Suppressor macrophage (primary cell): ENCODE measurements around the gene CNTFR.
"Not testable (repeated sequence)": the region's sequence is repeated elsewhere in the genome, so short reads cannot be mapped to it uniquely, and the experiment has no call there.

Experiments used
- DNase-seq, 4 experiments: peaks; one replicate each; pipeline ENCODE4 v3.0.0-alpha.2; 2020 to 2022
- total RNA-seq, 17 experiments: gene quantifications; one replicate each; lab custom pipeline; 2026; ENCODE audit warnings: mixed read lengths in 6 of 17, inconsistent platforms in 3 of 17; lab: John Stamatoyannopoulos, UW

CNTFR gene, protein sequence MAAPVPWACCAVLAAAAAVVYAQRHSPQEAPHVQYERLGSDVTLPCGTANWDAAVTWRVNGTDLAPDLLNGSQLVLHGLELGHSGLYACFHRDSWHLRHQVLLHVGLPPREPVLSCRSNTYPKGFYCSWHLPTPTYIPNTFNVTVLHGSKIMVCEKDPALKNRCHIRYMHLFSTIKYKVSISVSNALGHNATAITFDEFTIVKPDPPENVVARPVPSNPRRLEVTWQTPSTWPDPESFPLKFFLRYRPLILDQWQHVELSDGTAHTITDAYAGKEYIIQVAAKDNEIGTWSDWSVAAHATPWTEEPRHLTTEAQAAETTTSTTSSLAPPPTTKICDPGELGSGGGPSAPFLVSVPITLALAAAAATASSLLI
- total RNA-seq, result 0 to 1.5 (median 0) reads per million in 17 experiments

DNA sequence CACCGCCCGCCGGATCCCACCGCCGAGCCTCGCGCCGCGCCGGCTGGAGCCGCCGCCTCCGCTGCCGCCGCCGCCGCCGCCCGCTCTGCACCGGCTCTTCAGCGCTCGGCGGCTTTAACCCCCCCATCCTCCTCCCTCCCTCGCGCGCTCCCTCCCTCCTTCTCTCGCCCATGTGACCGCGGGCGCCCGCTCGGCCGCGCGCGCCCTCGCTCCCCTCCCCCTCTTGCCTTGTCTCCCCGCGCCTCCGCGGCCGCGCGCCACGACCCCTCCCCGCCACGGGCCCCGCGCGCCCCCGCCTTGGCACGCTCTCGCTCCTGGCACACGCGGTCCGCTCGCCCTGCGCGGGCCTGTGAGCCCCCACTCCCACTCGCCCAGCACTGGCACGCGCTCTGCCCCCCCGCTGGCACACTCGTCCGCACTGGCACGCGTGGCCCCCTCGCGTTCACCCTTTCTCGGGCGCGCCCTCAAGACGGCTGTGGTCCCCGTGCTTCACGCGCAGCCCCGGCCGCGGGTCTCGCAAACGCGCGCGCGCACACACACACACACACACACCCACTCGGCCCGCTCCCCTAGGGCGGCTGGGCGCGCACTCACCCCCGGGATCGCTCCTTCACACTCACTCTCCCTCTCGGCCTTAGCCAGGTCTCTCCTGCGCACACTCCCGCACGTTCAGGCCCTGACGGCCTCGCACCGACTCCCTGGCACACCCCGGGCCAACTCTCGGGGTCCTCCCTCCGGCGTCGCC lies at the start of gene CNTFR:
TSS of gene CNTFR (minus strand) at position 89 of the 745 bp plus-strand sequence. CDS start 20,743 bp downstream, outside the sequence.
- DNase-seq, result peak in 1 of 4 experiments; percentile 32

DNA sequence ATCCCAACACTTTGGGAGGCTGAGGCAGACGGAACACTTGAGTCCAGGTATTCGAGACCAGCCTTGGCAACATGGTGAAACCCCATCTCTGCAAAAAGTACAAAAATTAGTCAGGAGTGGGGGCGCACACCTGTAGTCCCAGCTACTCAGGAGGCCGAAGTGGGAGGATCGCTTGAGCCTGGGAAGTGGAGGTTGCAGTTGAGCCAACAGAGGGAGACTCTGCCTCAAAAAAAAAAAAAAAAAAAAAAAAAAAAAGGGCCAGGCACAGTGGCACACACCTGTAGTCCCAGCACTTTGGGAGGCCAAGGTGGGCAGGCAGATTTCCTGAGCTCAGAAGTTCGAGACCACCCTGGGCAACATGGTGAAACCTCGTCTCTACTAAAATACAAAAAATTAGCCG lies 49.8 kb upstream of the CNTFR start:
- DNase-seq, result not testable (repeated sequence)

DNA sequence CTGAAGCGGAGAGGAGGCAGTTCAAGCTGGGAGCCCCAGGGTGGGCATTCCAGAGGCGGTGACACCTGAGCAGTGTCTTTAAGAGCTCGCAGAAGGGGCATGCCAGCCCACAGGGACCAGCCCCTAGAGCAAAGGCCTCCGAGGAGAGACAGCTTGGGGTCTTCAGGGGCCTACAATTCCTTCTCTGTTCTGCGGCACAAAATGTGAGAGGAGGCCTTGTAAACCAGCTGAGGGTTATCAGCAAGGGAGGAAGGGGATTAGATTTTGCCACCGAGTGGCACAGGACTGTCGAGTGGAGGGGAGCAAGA lies 48.6 kb upstream of the CNTFR start:
- no peak for DNase-seq

DNA sequence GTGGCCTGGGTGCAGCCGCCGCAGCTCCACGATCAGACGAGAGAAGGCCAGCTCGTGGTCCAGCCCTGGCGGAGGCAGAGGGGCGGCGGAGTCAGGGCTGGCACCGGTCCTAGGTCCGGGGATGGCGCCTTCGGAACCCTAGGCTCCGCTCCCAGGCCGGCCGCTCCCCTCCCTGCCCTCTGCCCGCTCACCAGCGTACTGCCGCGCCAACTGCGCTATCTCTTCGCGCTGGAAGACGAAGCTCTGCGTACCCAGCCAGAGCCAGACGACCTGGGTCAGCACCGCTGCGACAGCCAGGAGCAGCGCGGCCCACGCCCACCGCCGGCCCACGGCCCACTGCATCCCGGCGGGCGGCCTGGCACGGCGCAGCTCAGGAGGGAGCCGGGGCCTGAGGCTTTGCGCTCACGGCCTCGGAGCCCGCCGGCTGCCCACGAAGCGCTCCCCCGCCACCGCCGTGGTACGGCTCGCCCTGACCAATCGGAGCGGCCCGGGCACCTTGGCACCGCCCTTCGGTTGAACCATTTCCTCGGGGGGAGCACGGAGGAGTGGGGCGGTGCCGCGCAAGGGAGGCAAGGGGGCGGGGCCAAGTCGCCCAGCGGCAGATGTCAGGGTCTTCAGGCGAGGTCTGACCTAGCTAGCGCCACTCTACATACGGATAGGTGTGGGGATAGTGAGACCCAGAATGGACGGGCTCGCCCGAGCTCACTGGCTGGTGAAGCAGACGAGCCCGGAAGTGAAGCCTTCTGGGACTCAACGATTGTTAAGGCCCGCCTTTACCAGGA lies 48.0 kb upstream of the CNTFR start, which contains the start of gene SIGMAR1:
TSS of gene SIGMAR1 (minus strand) at position 432 of the 782 bp plus-strand sequence. CDS start at position 342, 90 bp downstream.
- DNase-seq, result peak; percentile 94 to 97 (median 96)

DNA sequence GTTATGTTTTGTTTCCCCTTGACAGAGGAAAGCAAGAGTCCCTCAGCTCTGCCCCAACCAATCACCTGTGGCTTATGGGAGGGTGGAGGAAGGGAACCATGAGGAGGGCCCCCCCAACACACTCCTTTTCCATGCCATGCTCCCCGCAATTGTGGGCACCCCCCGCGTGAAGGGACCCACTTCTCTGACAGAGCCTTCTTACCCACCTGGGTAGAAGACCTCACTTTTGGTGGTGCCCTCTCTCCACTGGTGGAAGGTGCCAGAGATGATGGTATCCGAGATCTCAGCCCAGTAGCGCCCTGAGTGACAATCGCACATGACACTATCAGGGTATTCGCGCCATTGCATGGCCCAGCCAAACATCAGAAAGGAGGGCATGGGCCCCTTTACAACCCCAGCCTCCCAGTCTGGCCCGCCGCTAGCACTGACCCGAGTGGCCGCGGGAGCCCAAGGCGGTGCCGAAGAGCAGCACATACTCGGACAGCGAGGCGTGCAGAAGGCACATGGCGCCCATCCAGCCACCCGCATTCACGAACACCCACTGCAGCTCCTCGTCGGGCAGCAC lies 47.3 kb upstream of the CNTFR start:
- no peak for DNase-seq

DNA sequence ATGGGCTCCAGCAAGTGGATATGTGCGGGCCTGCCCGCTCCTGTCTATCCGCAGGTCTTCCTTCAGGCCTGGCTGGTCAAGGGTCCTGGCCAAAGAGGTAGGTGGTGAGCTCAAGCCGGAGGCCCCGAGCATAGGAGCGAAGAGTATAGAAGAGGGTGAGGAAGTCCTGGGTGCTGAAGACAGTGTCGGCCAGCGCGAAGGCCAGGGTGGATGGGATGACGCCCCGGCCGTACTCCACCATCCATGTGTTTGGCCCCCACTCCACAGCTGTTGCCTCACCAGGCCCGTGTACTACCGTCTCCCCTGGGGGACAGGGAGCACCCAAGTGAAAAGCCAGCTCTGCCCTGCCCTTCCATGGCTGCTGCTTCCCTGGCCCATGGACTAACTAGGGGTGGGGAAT lies 46.0 kb upstream of the CNTFR start:
- DNase-seq, result no peak

DNA sequence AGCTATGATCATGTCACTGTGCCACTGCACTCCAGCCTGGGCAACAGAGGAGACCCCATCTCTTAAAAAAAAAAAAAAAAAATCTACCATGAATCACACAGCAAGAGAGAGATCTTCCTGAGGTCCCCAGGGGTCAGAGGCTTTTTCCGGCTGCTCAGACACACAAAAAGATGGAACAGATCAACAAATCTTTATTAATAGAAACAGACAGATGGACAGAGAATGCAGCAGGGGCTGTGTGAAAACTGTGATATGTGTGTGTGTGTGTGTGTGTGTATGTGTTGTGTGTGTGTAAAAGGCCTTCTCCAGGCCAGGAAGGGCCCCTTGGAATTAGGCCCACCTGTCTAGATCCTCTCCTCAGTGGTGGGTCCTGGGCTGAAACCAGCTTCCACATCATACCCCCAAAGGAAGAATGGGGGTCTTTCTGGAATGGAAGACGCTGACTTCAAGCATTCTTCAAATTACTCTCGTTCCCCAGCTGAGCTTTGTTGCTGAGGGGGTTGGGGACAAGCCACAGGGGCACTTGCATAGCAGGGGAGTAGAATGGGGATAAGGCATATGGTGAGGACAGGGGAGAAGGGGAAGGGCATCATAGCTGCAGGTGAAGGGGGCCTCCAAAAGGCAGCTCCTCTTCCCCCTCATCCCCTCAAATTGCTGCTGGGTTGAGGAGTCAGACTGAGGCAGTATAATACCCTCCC lies 45.2 kb upstream of the CNTFR start:
- no peak for DNase-seq

DNA sequence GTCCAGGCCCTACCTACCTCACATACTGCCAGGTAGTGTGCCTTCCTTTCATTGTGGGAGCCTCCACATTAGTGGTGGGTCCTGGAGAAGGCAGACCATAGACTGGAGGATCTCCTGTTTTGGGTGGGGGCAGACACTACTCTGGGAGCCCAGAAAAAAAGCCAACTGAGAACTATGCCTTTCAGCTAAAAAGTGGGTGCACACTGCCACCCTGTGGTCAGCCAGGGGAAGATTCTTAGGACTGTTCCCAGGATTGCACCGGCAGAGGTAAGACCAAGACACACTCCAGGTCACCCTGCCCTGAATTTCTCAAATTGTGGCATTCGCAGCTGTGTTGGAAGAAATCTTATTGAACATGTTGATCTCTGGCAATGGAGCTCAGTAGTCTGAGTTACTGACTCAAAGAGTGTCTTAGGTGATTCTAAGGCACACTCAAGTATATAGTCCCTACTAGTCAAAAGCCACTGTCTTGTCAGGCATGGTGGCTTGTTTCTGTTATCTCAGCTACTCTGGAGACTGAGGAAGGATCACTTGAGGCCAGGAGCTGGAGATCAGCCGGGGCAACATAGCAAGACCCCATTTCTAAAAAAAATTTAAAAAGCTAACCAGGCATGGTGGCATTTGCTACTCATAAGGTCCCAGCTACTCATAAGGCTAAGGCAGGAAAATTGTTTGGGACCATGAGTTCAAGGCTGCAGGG lies 44.5 kb upstream of the CNTFR start:
- peak; percentile 71 to 78 (median 76) for DNase-seq

DNA sequence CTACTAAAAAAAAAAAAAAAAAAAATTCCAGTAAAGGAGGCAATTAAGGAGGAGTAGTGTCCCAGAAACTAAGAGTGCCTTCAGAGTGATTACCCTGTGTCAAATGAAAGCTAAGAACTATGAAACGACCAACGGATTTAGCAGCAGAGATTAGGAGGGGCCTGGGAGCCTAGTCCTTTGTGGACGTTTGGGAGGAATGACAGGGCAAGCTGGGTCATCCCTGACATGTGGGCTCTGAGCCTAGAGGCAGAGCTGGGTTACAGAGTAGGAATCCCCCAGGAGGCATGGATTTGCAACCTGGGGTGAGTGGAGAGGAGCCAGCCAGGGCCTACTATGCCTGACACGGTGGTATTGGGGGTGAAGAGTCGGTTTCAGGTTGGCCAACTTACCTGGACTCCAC lies 43.6 kb upstream of the CNTFR start:
- DNase-seq, result no peak

DNA sequence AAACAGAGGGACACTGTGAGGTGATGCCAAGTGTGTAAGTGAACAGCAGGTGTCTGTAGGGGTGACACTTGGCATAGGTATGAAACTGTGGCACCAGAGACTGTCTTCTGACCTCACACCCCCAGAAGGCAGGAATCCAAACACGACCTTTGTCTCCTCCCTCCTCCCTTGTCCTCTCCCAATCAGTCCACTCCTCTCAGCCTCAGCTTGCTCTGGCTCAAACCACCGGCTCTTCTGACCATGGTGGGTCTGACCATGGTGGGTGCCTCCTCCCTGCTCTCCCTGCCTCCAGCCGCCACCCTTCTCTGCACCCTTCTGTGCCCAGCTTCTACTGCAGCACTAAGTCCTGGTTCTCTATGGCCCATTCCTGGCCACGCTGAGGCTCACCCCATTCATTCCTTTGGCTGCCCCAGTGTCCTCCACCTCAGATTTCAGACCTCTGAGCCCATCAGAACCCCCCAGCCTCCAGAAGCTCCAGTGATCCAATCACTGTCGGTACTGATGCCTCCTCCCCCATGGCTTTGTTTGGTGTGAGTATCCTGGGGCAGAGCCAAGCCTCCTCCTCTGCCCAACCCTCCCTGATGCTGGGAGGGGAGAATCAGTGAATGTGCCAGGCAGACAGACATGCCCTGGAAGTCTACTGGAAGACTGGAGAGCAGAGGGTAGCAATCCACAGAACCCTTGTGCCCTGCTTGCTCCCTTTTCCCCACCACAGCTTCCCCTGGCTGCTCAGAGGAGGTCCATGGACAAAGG lies 41.1 kb upstream of the CNTFR start:
- no peak for DNase-seq

DNA sequence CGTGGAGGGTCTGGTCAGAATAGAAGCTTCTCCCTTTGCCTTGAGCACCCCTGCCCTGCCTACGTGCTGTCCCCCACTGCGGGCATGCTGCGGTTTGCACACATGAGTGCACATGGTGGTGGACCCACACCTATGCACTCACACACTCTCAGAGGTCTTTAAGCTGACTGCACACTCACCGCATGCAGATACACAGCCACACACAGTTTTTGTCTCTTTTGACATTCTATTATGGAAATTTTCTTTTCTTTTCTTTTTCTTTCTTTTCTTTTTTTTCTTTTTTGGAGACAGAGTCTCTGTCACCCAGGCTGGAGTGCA lies 39.9 kb upstream of the CNTFR start:
- no peak for DNase-seq

DNA sequence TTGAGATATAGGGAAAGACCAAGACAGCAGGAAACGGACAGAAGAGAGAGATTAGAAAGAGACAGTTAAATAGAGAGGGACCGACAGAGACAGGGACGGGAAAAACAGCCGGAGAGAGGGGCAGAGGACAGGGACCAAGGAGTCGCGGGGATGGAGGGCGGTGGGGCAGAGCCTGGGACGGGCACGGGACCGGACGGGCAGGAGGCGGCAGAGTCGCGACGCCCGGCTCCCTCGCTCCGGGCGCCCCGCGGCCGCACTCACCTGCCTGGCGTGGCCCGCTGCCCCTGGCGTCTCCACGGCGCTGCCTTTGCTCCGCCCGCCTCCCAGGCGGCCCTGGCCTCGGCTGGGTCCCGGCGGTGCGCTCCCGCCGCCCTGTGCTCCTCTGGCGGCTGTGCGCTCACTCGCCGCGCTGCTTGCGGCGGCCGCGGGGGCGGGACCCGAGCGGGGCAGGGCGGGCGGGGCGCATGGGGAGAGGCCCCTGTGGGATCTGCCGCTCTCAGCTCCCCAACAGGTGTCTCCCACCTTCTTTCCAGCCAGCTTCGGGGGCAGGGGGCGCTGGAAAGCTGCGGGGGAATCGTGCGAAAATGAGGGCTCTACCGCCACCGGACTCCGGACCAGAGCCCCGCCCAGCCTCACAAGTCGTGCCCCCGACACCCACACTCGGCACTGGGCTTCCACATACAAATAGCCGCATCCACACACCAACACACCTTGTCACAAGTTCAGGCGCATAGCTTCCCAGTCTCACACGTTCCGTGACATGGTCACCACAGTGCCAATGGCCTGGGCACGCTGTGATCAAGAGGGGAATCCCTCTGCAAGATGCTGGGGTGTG lies 39.3 kb upstream of the CNTFR start, which contains the start of gene ARID3C:
TSS of gene ARID3C (minus strand) at position 411 of the 835 bp plus-strand sequence. CDS start 1,052 bp downstream, outside the sequence.
- peak in 3 of 4 experiments; percentile 33 to 67 (median 52) for DNase-seq

DNA sequence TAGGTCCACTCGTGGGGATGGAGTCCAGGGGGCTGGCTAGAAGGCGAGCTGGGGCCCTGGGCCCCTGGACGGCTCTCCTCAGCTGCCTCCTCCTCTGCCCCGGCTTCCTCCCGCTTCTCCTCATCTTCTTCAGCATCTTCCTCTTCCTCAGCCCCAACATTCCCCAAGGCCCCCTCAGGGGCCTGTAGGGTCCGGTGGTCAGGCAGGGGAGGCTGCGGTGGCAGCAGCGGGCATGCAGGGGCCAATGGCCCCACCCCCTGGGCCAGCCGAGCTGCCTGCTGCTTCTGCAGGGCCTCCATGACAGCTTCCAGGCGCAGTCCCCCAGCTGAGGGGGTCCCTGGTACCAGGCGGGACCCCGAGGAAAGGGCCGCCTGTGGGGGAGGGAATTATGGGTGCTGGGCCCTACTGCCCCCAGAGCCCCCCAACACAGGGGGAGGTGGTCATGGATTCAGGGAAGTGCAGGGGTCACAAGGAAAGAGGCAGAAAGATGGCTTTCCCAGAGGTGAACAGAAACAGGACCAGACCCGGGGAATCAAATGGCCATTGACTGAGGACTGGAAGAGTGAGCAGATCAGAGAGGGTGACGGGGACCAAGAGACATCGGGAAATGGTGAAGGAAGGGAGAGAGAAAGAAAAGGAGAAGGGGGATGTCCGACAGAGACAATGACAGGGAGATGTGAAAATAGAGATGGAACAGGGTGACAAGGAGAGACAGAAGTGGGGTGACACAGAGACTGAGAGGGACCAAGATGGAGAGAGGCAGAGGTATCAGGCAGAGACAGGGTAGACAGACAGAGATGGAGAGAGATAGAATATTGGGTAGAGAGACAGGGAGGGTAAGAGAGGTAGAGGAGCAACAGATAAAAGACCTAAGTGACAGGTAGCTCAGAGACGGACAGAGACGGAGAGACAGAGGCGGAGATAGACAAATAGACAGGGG lies 38.5 kb upstream of the CNTFR start:
- no peak for DNase-seq

DNA sequence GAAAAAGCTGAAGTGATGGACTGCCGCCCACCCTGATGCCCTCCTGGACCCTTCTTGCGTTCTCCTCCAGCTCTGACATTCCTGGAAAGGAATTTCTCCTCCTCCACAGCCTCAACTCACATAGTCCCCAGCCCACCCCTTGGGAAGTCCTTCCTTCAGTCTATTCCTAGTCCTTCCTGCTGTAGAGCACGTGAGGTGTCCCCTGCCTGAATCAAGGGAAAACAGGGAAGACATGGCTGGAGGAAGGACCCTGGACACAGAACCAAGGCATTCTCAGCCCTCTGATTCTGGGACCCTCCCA lies 35.6 kb upstream of the CNTFR start:
- no peak for DNase-seq

DNA sequence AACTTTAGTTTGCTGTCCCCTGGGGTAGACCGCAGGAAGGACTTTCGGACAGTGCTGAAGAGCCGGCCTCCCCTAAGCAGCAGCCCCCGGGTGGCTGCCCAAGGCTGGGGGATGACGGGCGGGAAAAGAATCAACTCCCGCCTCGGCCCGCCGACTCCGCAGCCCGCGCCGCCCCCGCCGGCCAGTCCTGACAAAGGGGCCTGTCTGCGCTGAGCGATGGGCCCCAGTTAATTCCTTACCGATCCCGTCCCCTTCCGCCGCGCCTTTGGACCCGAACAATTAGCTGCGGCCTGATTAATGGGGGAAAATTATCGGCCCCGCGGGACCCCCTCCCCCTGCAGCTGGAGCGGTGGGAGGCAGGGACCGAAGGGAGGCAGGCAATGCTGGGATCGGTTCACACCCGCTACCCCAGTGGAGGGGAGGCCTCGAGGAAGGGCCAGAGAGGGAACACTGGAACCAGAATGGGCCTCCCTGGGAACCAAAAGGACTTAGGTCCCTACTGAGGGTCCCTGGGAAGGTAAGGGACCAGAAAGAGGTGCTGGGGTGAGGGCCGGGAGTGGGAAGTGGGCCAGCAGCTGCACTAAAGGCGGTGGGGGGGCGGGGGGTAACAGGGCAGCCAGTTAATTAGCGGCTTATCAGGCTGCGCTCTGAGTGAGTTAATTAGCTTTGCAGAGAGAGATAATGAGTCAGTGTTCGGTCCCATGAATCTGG lies 35.1 kb upstream of the CNTFR start:
- DNase-seq, result no peak

DNA sequence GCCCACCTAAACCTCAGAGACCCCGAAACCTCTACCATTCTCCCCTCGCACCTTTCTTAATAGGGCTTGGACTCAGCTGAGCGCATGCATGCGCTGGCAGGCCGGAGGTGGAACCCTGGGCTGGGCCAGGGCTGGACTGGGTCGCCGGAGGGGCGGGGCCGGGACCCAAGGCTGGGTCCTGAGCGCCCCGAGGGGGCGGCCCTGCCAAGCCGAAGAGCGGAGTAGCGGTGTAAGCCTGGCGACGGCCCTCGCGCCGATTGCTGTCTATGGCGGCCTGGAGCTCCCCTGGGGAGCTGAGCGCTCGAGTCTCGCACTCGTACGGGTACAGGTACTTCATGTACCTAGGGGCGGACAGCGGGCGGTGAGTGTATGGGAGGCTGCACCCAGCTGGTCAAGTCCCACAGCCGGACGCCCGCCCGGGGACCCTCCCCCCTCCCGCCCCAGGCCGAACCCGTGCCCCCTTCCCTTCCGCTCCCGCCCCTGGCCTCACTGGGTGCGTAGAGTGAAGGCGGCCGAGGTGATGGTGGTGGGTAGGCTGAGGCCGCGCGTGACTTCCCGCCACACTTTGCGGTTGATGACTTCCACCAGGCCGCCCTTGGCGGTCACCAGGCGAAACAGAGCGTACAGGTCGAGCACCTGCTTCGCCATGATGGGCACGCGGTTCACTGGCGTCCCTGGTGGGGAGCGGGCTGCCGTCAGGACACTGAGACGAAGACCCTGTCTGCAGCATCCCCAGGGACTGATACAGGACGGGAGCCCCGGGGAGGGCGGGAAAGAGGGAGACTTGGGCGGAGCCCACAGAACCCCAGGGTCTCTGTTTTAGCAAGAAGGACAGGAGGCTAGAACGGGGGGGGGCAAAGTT lies 34.1 kb upstream of the CNTFR start:
- no peak for DNase-seq
